Fibroblast of villous mesenchyme (primary cell): ENCODE measurements around the gene SLC24A3. TPM values are rescaled to one million over a fixed set of nuclear protein-coding genes. Genes with fewer than 3 reads are reported as not detected.

ENCODE experiments used
- DNase-seq: peaks from one replicate; pipeline ENCODE4 v3.0.0-alpha.2; 2010; ENCODE audit warnings: low read depth
- H3K4me3 ChIP-seq: 2 replicates; pipeline ENCODE4 v1.5.1; 2011; ENCODE audit warnings: low read depth, mild to moderate bottlenecking, low read length
- total RNA-seq: library from RNA; depleted of rRNA; stranded (reverse); fragments of >200 nt; gene quantifications from 2 replicates; pipeline ENCODE4 v1.2.3, GENCODE V29; 2012
- TF ChIP-seq, protein P1 (sequence below): IDR thresholded peaks from 2 replicates; pipeline ENCODE4 v1.5.1; 2012; ENCODE audit warnings: low read depth, mild to moderate bottlenecking, low read length; ENCODE audit not compliant: insufficient read depth

Gene SLC24A3
- total RNA-seq, 1 donor, result 0.86 TPM

DNA sequence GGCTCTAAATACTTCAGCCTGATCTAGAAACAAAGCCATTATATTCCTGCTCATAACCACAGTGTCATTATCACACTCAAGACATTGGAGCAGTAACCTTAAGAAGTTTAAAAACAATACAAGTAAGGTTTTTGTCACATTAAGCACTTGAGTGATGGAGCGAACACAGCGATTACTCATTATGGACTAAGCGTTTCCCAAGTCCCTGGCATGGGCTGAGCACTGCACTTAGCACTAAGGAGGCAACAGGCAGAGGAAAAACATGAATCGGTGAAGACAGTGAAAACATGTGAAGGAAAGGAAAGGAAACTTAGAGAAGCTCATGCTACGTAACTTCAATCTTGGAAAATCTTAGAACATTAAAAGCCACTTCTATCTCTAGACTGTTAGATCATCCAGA lies 108.7 kb downstream of the SLC24A3 start:
- no peak for DNase-seq
- H3K4me3 ChIP-seq, result no peak overlapping the region
- TF ChIP-seq, protein P1, sequence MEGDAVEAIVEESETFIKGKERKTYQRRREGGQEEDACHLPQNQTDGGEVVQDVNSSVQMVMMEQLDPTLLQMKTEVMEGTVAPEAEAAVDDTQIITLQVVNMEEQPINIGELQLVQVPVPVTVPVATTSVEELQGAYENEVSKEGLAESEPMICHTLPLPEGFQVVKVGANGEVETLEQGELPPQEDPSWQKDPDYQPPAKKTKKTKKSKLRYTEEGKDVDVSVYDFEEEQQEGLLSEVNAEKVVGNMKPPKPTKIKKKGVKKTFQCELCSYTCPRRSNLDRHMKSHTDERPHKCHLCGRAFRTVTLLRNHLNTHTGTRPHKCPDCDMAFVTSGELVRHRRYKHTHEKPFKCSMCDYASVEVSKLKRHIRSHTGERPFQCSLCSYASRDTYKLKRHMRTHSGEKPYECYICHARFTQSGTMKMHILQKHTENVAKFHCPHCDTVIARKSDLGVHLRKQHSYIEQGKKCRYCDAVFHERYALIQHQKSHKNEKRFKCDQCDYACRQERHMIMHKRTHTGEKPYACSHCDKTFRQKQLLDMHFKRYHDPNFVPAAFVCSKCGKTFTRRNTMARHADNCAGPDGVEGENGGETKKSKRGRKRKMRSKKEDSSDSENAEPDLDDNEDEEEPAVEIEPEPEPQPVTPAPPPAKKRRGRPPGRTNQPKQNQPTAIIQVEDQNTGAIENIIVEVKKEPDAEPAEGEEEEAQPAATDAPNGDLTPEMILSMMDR, result no peak

DNA sequence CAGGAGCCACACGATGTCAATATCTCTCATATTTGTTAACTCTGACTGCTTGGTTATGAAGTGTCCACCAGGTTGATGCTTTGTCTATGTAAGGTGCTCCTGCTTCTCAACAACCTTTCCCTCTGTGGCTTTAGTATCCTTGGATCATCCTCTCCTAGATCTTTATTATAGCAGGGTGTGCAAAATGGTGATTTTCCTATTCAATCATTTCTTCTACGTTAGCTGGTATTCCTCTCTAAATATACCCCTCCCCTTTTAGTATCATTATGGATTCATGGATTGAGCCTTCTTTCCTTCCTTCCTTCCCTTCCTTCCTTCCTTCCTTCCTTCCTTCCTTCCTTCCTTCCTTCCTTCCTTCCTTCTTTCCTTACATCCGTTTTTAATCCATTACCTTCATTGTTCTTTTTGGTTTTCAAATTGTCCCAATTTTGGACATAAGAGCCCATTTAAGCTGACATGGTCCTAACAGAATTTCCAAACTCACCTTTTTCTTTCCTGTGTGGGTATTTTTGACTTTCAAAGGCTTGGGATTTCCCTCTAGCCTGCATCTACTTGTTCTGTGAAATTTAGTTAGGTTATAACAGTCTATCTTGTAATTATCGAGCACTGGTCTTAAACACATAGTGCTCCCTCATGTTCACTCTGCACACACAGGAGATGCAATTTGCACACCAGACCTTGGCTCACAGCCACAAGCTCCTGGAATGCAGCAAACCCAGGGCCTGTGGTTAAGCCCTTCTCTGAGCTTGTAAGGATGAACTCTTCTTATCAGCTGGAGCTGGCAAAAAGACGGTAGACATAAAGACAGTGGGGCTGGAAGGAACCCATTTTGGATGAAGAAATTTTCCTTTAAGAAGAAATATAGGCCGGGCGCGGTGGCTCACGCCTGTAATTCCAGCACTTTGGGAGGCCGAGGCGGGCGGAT lies 109.9 kb downstream of the SLC24A3 start:
- TF ChIP-seq, protein P1, result no peak
- no peak for DNase-seq
- no peak overlapping the region for H3K4me3 ChIP-seq

DNA sequence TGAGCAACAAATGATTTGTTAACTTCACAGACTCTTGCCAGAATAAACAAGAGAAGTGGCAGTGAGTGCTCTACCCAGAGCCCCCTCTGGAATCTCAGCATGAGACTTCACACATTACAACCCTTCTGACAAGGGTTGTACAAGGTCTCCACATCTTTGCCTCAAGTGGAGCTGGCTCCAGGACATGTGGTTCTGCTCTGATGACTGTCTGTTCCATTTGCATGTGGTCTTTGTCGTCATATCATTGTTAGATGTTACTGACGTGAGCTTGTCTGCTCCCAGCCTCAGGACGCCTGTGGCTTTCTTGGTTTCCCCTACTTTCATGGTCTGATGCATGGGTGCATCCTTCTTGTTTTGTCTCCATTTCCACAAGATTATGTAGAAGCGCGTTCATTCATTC lies 115.0 kb downstream of the SLC24A3 start:
- no peak overlapping the region for H3K4me3 ChIP-seq
- TF ChIP-seq, protein P1, result no peak
- DNase-seq, result no peak

DNA sequence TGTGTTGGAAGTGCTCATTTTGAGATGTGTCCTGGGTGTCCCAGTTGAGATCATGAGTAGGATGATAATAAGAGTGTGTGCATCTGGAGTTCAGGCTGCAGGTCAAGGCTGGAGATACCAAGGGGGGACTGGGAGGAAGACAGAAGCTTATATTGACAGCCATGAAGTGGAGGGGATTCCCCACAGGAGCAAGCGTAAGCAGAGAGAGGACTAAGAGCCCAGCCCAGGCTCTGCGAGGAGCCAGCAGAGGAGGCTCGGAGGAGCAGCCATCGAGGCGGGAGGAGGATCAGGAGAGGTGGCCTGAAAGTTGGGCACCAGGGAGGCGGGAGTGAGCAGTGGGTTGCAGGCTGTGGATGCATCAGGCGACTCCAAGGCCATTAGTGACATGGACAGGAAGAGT lies 116.2 kb downstream of the SLC24A3 start:
- TF ChIP-seq, protein P1, result no peak
- DNase-seq, result no peak
- H3K4me3 ChIP-seq, result no peak overlapping the region

DNA sequence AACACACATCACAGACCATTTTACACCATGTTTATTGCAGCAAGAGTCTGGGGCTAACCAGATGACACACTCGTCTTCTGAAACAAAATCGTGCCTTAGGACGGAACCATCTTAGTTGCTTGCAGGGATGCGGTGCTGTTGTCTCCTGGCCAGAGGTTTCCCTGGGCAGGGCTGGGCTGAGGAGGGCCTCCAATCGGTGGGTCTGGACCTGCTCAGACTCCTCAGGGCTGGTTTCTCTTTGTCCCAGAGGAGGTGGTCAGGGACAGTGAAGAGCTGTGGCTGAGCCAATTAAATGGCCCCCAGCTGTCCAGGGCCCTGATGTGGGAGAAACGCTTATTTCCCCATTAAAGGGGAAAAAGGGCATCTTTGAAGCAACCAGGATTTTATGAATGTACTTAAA lies 117.6 kb downstream of the SLC24A3 start:
- no peak for DNase-seq
- TF ChIP-seq, protein P1, result no peak
- H3K4me3 ChIP-seq, result no peak overlapping the region

DNA sequence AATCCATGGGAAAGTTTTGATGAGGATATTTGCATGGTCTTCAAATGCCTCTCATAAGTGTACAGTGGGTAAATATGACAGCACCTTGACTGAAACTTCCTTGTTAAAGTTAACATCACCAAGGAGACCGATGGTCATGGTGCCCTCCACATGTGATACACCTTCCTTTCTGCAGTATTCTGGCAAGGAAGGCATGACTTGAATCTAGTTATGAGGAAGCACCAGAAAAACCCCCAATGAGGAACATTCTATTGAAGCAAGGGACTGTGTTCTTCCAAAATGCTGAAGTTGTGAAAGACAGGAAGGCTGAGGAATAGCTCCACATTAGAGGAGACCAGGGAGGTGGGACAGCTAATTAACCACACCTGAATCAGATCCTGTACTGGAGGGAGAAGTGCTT lies 118.3 kb downstream of the SLC24A3 start:
- H3K4me3 ChIP-seq, result no peak overlapping the region
- TF ChIP-seq, protein P1, result no peak
- DNase-seq, result no peak
